WI38 (cell line): ENCODE measurements around the gene PARP14.
"Not testable (repeated sequence)": the region's sequence is repeated elsewhere in the genome, so short reads cannot be mapped to it uniquely, and the experiment has no call there.

Experiments
- H3K4me3 ChIP-seq: 2 replicates; pipeline ENCODE4 v1.5.1; 2011; ENCODE audit warnings: low read depth, mild to moderate bottlenecking, control low read depth, low read length
- CTCF ChIP-seq: IDR thresholded peaks from 2 replicates; pipeline ENCODE4 v1.5.1; 2012; ENCODE audit warnings: low read depth, mild to moderate bottlenecking, control low read depth, low read length

Gene PARP14

GRCh38 chr3:122743581-122744120 is 63.0 kb downstream of the PARP14 start:
- H3K4me3 ChIP-seq, result no peak overlapping the region
- no peak for TF ChIP-seq CTCF

- TF ChIP-seq CTCF, result no peak
- no peak overlapping the region for H3K4me3 ChIP-seq
Measured at GRCh38 chr3:122745369-122746021, 64.9 kb downstream of the PARP14 start.

- H3K4me3 ChIP-seq, result not testable (repeated sequence)
Measured at GRCh38 chr3:122747295-122747694, 66.7 kb downstream of the PARP14 start.

GRCh38 chr3:122748347-122748746 is 67.7 kb downstream of the PARP14 start:
- H3K4me3 ChIP-seq, result no peak overlapping the region
- no peak for TF ChIP-seq CTCF

GRCh38 chr3:122754929-122755328 is 74.3 kb downstream of the PARP14 start:
- no peak overlapping the region for H3K4me3 ChIP-seq
- peak; percentile 77 for TF ChIP-seq CTCF

- H3K4me3 ChIP-seq, result no peak overlapping the region
- TF ChIP-seq CTCF, result no peak
Measured at GRCh38 chr3:122755491-122755890, 74.9 kb downstream of the PARP14 start.

- TF ChIP-seq CTCF, result no peak
- no peak overlapping the region for H3K4me3 ChIP-seq
Measured at GRCh38 chr3:122758877-122759560, 78.4 kb downstream of the PARP14 start.
